Endothelial cell of umbilical vein (primary cell): ENCODE data around the gene DACT3. TPM values are rescaled to one million over a fixed set of nuclear protein-coding genes. Genes with fewer than 3 reads are reported as not detected.

Experiments used
- BruUV-seq: library from RNA; stranded (reverse); fragments of 400-500 nt; replicated peaks from 2 replicates; lab custom pipeline; 2021; lab: Mats Ljungman, UMichigan
- CTCF ChIA-PET: fragments of 300-600, 350-600 bp; sonication (Branson Sonifier 250); formaldehyde crosslinking; loops from one replicate; lab custom pipeline; 2021; ENCODE audit warnings: antibody characterized with exemption, inconsistent platforms; lab: Charles Lee
- POLR2A ChIA-PET: fragments of 300-600, 350-600 bp; sonication (Branson Sonifier 250); formaldehyde crosslinking; loops from one replicate; lab custom pipeline; 2021; ENCODE audit warnings: antibody characterized with exemption, inconsistent platforms; lab: Charles Lee
- DNase-seq: peaks from one replicate; pipeline ENCODE4 v3.0.0-alpha.2; 2011; ENCODE audit warnings: low read depth, low spot score
- FAIRE-seq: peaks from 2 replicates; lab custom pipeline; 2011; peaks lifted over from hg19 to GRCh38; lab: Jason Lieb, UNC
- H2AFZ ChIP-seq: 2 replicates; pipeline ENCODE4 v1.6.0; 2012; ENCODE audit warnings: low read depth, low read length, control low read depth, inconsistent platforms
- H3K27ac ChIP-seq: 2 replicates; pipeline ENCODE4 v1.5.1; 2011; ENCODE audit warnings: low read depth, mild to moderate bottlenecking, control low read depth, low read length, moderate library complexity; ENCODE audit not compliant: insufficient read depth
- H3K27me3 ChIP-seq, 2 experiments: 2 replicates each; pipeline versions ENCODE4 v1.6.0 to v1.6.1; 2011; ENCODE audit warnings: low read length in 2 of 2, mixed read lengths in 1 of 2; ENCODE audit not compliant: control insufficient read depth in 2 of 2, insufficient read depth in 2 of 2
- H3K36me3 ChIP-seq, 2 experiments: 2 replicates in 1 of 2; 3 replicates in 1 of 2; pipeline ENCODE4 v1.5.1; 2011; ENCODE audit warnings: low read length in 2 of 2, mild to moderate bottlenecking in 1 of 2, moderate library complexity in 1 of 2; ENCODE audit not compliant: control insufficient read depth in 2 of 2, insufficient read depth in 2 of 2; ENCODE audit errors: extremely low read depth in 1 of 2
- H3K4me1 ChIP-seq: 3 replicates; pipeline ENCODE4 v1.5.1; 2011; ENCODE audit warnings: mild to moderate bottlenecking, low read length; ENCODE audit not compliant: control insufficient read depth, insufficient read depth; ENCODE audit errors: extremely low read depth
- H3K4me2 ChIP-seq: 2 replicates; pipeline ENCODE4 v1.6.1; 2011; ENCODE audit warnings: low read length, control low read depth, mixed read lengths; ENCODE audit not compliant: insufficient read depth
- H3K4me3 ChIP-seq, 3 experiments: fragments of 200-600 bp in 1 of 3; sonication (generic), shearing (Covaris generic) in 1 of 3; replicated peaks in 1 of 3; 2 replicates each; pipeline ENCODE4 v1.5.1; 2011 to 2016; ENCODE audit warnings: control low read depth in 3 of 3, low read length in 3 of 3, mild to moderate bottlenecking in 2 of 3, inconsistent platforms in 1 of 3, low read depth in 1 of 3, moderate library complexity in 1 of 3; ENCODE audit not compliant: insufficient read depth in 1 of 3
- H3K79me2 ChIP-seq: 2 replicates; pipeline ENCODE4 v1.6.0; 2012; ENCODE audit warnings: low read length, inconsistent platforms; ENCODE audit not compliant: control insufficient read depth, insufficient read depth
- H3K9ac ChIP-seq: replicated peaks from 2 replicates; pipeline ENCODE3; 2011; ENCODE audit warnings: low read length, control low read depth; ENCODE audit not compliant: insufficient read depth; ENCODE audit errors: extremely low read depth
- H3K9me1 ChIP-seq: replicated peaks from 3 replicates; pipeline ENCODE4 v1.6.0; 2011; ENCODE audit warnings: mild to moderate bottlenecking, low read length; ENCODE audit not compliant: control insufficient read depth, insufficient read depth; ENCODE audit errors: extremely low read depth
- H3K9me3 ChIP-seq: replicated peaks from 2 replicates; pipeline ENCODE4 v1.5.1; 2012; ENCODE audit warnings: low read length, inconsistent platforms; ENCODE audit not compliant: control insufficient read depth, insufficient read depth
- H4K20me1 ChIP-seq: replicated peaks from 2 replicates; pipeline ENCODE3; 2011; ENCODE audit warnings: mild to moderate bottlenecking, low read length; ENCODE audit not compliant: control insufficient read depth, insufficient read depth; ENCODE audit errors: extremely low read depth
- CTCF ChIP-seq, 2 donors: IDR thresholded peaks; 1 replicate in 1 of 2; 2 replicates in 1 of 2; pipeline ENCODE4 v1.5.1; 2011; ENCODE audit warnings: low read length in 2 of 2, mild to moderate bottlenecking in 2 of 2, moderate library complexity in 2 of 2, control low read depth in 1 of 2, inconsistent platforms in 1 of 2, low read depth in 1 of 2; ENCODE audit not compliant: insufficient read depth in 1 of 2; ENCODE audit errors: extremely low read depth in 1 of 2
- EZH2 ChIP-seq: IDR thresholded peaks from 2 replicates; pipeline ENCODE4 v1.6.1; 2012; ENCODE audit warnings: borderline replicate concordance, low read depth, mild to moderate bottlenecking, moderate library complexity, low read length, inconsistent platforms; ENCODE audit not compliant: severe bottlenecking
- FOS ChIP-seq: IDR thresholded peaks from 2 replicates; pipeline ENCODE4 v1.6.1; 2011; ENCODE audit warnings: mild to moderate bottlenecking, low read length, moderate library complexity, borderline replicate concordance; ENCODE audit not compliant: insufficient read depth
- GATA2 ChIP-seq: IDR thresholded peaks from 2 replicates; pipeline ENCODE4 v1.7.0; 2011; ENCODE audit warnings: low read depth, mild to moderate bottlenecking, moderate library complexity, mixed read lengths, low read length; ENCODE audit not compliant: insufficient read length, insufficient read depth
- JUN ChIP-seq: IDR thresholded peaks from 2 replicates; pipeline ENCODE4 v1.6.1; 2011; ENCODE audit warnings: borderline replicate concordance, low read depth; ENCODE audit not compliant: insufficient read length, insufficient read depth
- MYC ChIP-seq: IDR thresholded peaks from one replicate; pipeline ENCODE4 v1.6.1; 2011; ENCODE audit warnings: mild to moderate bottlenecking, low read depth, low read length
- POLR2A ChIP-seq: IDR thresholded peaks from 2 replicates; pipeline ENCODE4 v1.6.1; 2012; ENCODE audit warnings: low read depth, mild to moderate bottlenecking, control low read depth, low read length
- POLR2AphosphoS5 ChIP-seq: IDR thresholded peaks from 2 replicates; pipeline ENCODE4 v1.6.1; 2012; ENCODE audit warnings: low read depth, mild to moderate bottlenecking, control low read depth, low read length, moderate library complexity; ENCODE audit not compliant: insufficient read depth
- dilution Hi-C: fragments of 300-500 bp; cut with MboI; formaldehyde crosslinking; loops from one replicate; pipeline ENCODE4 v1.15.0; 2019; ENCODE audit warnings: low sequenced_read_pairs; ENCODE audit not compliant: extremely low pct_ligation_motif_present
- intact Hi-C: fragments of 100-400 bp; cut with micrococcal nuclease; formaldehyde crosslinking; loops from one replicate; pipeline ENCODE4 v1.10.0; 2022
- polyA plus RNA-seq, 4 experiments: library from polyadenylated mRNA; depleted of rRNA in 3 of 4; stranded (reverse) in 3 of 4; unstranded in 1 of 4; fragments of >200 nt; gene quantifications; 2 replicates each; pipeline versions ENCODE4 v1.2.1 to v1.2.3, GENCODE V29; 2011 to 2012; ENCODE audit warnings: missing spikeins in 1 of 4
- total RNA-seq: library from RNA; stranded (reverse); gene quantifications from 2 replicates; pipeline ENCODE4 v1.2.3, GENCODE V29; 2021
- TF ChIP-seq, protein P1 (sequence below): IDR thresholded peaks from 2 replicates; pipeline ENCODE4 v1.6.1; 2011; ENCODE audit not compliant: insufficient read depth, insufficient read length

DACT3 gene
- total and polyA plus RNA-seq, 2 donors (not counting 3 experiments of a cell fraction or from before 2014, with no cell fraction given): 0.22 to 0.76 TPM

DNA sequence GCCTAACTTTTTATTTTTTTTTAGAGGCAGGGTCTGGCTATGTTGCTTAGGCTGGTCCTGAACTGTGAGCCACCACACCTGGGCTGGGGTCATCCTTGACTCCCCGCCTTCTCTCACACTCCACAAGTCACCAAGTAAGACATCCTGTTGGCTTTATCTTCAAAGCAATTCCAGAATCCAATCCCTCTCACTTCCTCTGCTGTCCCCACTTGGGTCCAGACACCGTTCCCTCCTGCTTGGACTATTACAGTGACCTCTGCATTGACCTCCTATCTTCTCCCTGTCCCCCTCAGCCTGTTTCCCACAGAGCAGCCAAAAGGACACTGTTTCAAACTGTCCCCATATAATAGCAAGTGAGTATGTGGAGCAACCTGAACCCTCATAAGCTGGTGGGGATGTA, 20.3 kb downstream of the DACT3 start:
- DNase-seq (no peak), FAIRE-seq (no peak)
- BruUV-seq: no TSS peak
- Histone ChIP-seq H3K27me3 (peaks cover 0 to 10% of the 10 kb centered on the region in 2 experiments), H3K4me1 (peaks cover 7% of the 10 kb centered on the region), H3K36me3 (no peaks in the 10 kb centered on the region), H3K9me1 (no peaks in the 10 kb centered on the region), H3K9ac (no peak overlapping the region), H3K4me2 (no peak overlapping the region), H4K20me1 (no peaks in the 10 kb centered on the region), H3K4me3 (no peak overlapping the region), H3K27ac (no peak overlapping the region), H3K79me2 (no peaks in the 10 kb centered on the region), H2AFZ (no peak overlapping the region), H3K9me3 (no peaks in the 10 kb centered on the region)
- TF ChIP-seq FOS: no peak
- TF ChIP-seq CTCF (IDR thresholded peaks at IDR 0.05; ENCODE audit: extremely low read depth in 1 of 2, insufficient read depth in 1 of 2, low read depth in 1 of 2, low read length in 2 of 2): no peak
- no peak for TF ChIP-seq EZH2
- TF ChIP-seq GATA2: no peak
- TF ChIP-seq POLR2A: no peak
- TF ChIP-seq, protein P1, sequence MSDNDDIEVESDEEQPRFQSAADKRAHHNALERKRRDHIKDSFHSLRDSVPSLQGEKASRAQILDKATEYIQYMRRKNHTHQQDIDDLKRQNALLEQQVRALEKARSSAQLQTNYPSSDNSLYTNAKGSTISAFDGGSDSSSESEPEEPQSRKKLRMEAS: no peak
- no peak for TF ChIP-seq POLR2AphosphoS5
- TF ChIP-seq JUN: no peak
- TF ChIP-seq MYC: no peak
- CTCF ChIA-PET: interaction anchor here (0.8 to 1.1 kb wide), 5 partner anchors 19 to 88 kb away, joined by 3 to 4 read pairs (median 3); no protein-coding TSS in a partner anchor
- dilution Hi-C loops: no loop called here
- intact Hi-C loops: no loop called here
- POLR2A ChIA-PET: no interaction called here
